SK-N-SH (cell line): Measurements from ENCODE around the gene KCNQ5. TPM values are rescaled to one million over a fixed set of nuclear protein-coding genes. Genes with fewer than 3 reads are reported as not detected.
"Not testable (repeated sequence)": the region's sequence is repeated elsewhere in the genome, so short reads cannot be mapped to it uniquely, and the experiment has no call there.

Source experiments
- CTCF ChIA-PET: fragments of 300-600, 350-600 bp; formaldehyde crosslinking; extraction: SDS; loops from one replicate; lab custom pipeline; 2021; lab: Yijun Ruan, JAX
- POLR2A ChIA-PET: fragments of 350-600 bp; sonication (Branson Sonifier 250); formaldehyde crosslinking; extraction: SDS; loops from one replicate; lab custom pipeline; 2020; ENCODE audit warnings: antibody characterized with exemption, inconsistent platforms; lab: Yijun Ruan, JAX
- DNase-seq: peaks from one replicate; pipeline ENCODE4 v3.0.0; 2012
- H2AFZ ChIP-seq: fragments of 200-600 bp; sonication (generic); 2 replicates; pipeline ENCODE4 v1.8.1; 2016; ENCODE audit warnings: antibody characterized with exemption, mild to moderate bottlenecking, low read depth
- H3F3A ChIP-seq: fragments of 200-600 bp; sonication (generic); replicated peaks from 2 replicates; pipeline ENCODE3; 2016; ENCODE audit warnings: antibody characterized with exemption, mild to moderate bottlenecking; ENCODE audit not compliant: insufficient read depth
- H3K27ac ChIP-seq, 2 experiments: fragments of 200-500 bp in 1 of 2; fragments of 200-600 bp in 1 of 2; sonication (Bioruptor generic) in 1 of 2; sonication (generic), shearing (Covaris generic) in 1 of 2; 2 replicates each; pipeline versions ENCODE4 v1.5.1 to v1.6.1; 2014 to 2016; ENCODE audit warnings: low read depth in 2 of 2, inconsistent platforms in 1 of 2, low read length in 1 of 2, mild to moderate bottlenecking in 1 of 2, mixed read lengths in 1 of 2
- H3K27me3 ChIP-seq: fragments of 200-600 bp; sonication (generic), shearing (Covaris generic); 2 replicates; pipeline ENCODE4 v1.6.1; 2016; ENCODE audit warnings: mixed run types; ENCODE audit not compliant: insufficient read depth
- H3K36me3 ChIP-seq, 2 experiments: fragments of 200-500 bp in 1 of 2; fragments of 200-600 bp in 1 of 2; sonication (Bioruptor generic) in 1 of 2; sonication (generic) in 1 of 2; replicated peaks in 1 of 2; 2 replicates each; pipeline versions ENCODE3 to v1.5.1; 2014 to 2016; ENCODE audit warnings: low read length in 1 of 2, mild to moderate bottlenecking in 1 of 2; ENCODE audit not compliant: insufficient read depth in 2 of 2, control insufficient read depth in 1 of 2
- H3K4me1 ChIP-seq, 2 experiments: fragments of 200-500 bp in 1 of 2; fragments of 200-600 bp in 1 of 2; sonication (Bioruptor generic) in 1 of 2; sonication (generic), shearing (Covaris generic) in 1 of 2; 2 replicates each; pipeline versions ENCODE4 v1.5.1 to v1.6.1; 2014 to 2016; ENCODE audit warnings: low read depth in 1 of 2, low read length in 1 of 2, mixed run types in 1 of 2; ENCODE audit not compliant: insufficient read depth in 2 of 2, control insufficient read depth in 1 of 2
- H3K4me2 ChIP-seq: fragments of 200-600 bp; sonication (generic), shearing (Covaris generic); 2 replicates; pipeline ENCODE4 v1.6.1; 2017; ENCODE audit warnings: mixed run types
- H3K4me3 ChIP-seq, 2 experiments: fragments of 200-500 bp in 1 of 2; fragments of 200-600 bp in 1 of 2; sonication (Bioruptor generic) in 1 of 2; sonication (generic), shearing (Covaris generic) in 1 of 2; 2 replicates each; pipeline versions ENCODE4 v1.5.1 to v1.8.1; 2014 to 2016; ENCODE audit warnings: low read depth in 2 of 2, inconsistent platforms in 1 of 2, low read length in 1 of 2, mild to moderate bottlenecking in 1 of 2, mixed read lengths in 1 of 2, moderate library complexity in 1 of 2
- H3K79me2 ChIP-seq: fragments of 200-600 bp; sonication (generic); 2 replicates; pipeline ENCODE4 v1.8.1; 2017; ENCODE audit warnings: mild to moderate bottlenecking; ENCODE audit not compliant: insufficient read depth
- H3K9ac ChIP-seq: fragments of 200-600 bp; sonication (generic); 2 replicates; pipeline ENCODE4 v1.6.1; 2017; ENCODE audit warnings: mixed run types
- H3K9me2 ChIP-seq: fragments of 200-600 bp; sonication (generic); 2 replicates; pipeline ENCODE4 v1.6.1; 2017; ENCODE audit warnings: mixed run types
- H3K9me3 ChIP-seq: fragments of 200-600 bp; sonication (generic); 2 replicates; pipeline ENCODE4 v1.6.1; 2017; ENCODE audit warnings: mixed run types, mild to moderate bottlenecking, moderate library complexity
- H4K20me1 ChIP-seq: fragments of 200-600 bp; sonication (generic); 2 replicates; pipeline ENCODE4 v1.6.1; 2017; ENCODE audit warnings: mild to moderate bottlenecking, mixed run types; ENCODE audit not compliant: insufficient read depth
- CHD2 ChIP-seq: fragments of 150-350 bp; IDR thresholded peaks from 2 replicates; pipeline ENCODE4 v1.6.1; 2018; ENCODE audit warnings: low read length; ENCODE audit not compliant: partially characterized antibody
- EZH2phosphoT487 ChIP-seq: fragments of 200-600 bp; sonication (generic); IDR thresholded peaks from 2 replicates; pipeline ENCODE4 v1.6.1; 2017; ENCODE audit warnings: low read depth, mixed run types, mild to moderate bottlenecking, antibody characterized with exemption, moderate library complexity, borderline replicate concordance
- FOXJ3 ChIP-seq: sonication (generic); formaldehyde crosslinking; IDR thresholded peaks from 2 replicates; pipeline ENCODE4 v1.5.1; 2020; ENCODE audit warnings: mild to moderate bottlenecking, missing genetic modification reagents
- GATA2 ChIP-seq: sonication (generic); formaldehyde crosslinking; IDR thresholded peaks from 2 replicates; pipeline ENCODE4 v1.5.0; 2020; ENCODE audit warnings: mild to moderate bottlenecking, missing genetic modification reagents
- JUND ChIP-seq: IDR thresholded peaks from 2 replicates; pipeline ENCODE4 v1.4.0; 2012
- MXI1 ChIP-seq: IDR thresholded peaks from 2 replicates; pipeline ENCODE4 v1.6.1; 2012; ENCODE audit warnings: mild to moderate bottlenecking, low read depth, low read length, improper control_type of control experiment
- NFIC ChIP-seq: IDR thresholded peaks from 2 replicates; pipeline ENCODE4 v1.4.0; 2012; ENCODE audit warnings: borderline replicate concordance
- NRF1 ChIP-seq: IDR thresholded peaks from 2 replicates; pipeline ENCODE4 v1.6.1; 2012; ENCODE audit warnings: low read depth, mild to moderate bottlenecking, low read length
- POLR2AphosphoS5 ChIP-seq: IDR thresholded peaks from 2 replicates; pipeline ENCODE4 v1.6.1; 2012; ENCODE audit warnings: low read depth, low read length
- RAD21 ChIP-seq: IDR thresholded peaks from 2 replicates; pipeline ENCODE4 v1.6.1; 2012; ENCODE audit warnings: mild to moderate bottlenecking, low read length
- RXRA ChIP-seq: IDR thresholded peaks from 2 replicates; pipeline ENCODE4 v1.4.0; 2012; ENCODE audit warnings: low read depth, mild to moderate bottlenecking, borderline replicate concordance
- SMC3 ChIP-seq: IDR thresholded peaks from 2 replicates; pipeline ENCODE4 v1.6.1; 2012; ENCODE audit warnings: low read depth, low read length, improper control_type of control experiment
- TCF12 ChIP-seq: IDR thresholded peaks from 2 replicates; pipeline ENCODE4 v1.4.0; 2012
- TEAD4 ChIP-seq: IDR thresholded peaks from 2 replicates; pipeline ENCODE4 v1.4.0; 2012; ENCODE audit warnings: mild to moderate bottlenecking, borderline replicate concordance; ENCODE audit not compliant: insufficient read depth
- WGBS: methylation state at CpG from one replicate; pipeline ENCODE4 v1.1.6; 2017; ENCODE audit warnings: low lambda C conversion rate; 5-methylcytosine and 5-hydroxymethylcytosine counted together
- polyA plus RNA-seq, 3 experiments: library from polyadenylated mRNA; depleted of rRNA; stranded (reverse); fragments of >200 nt; gene quantifications; 2 replicates each; pipeline ENCODE4 v1.2.3, GENCODE V29; 2012
- TF ChIP-seq, protein P1 (sequence below): IDR thresholded peaks from 2 replicates; pipeline ENCODE4 v1.4.0; 2012; ENCODE audit warnings: low read depth, borderline replicate concordance
- TF ChIP-seq, protein P2 (sequence below): IDR thresholded peaks from 2 replicates; pipeline ENCODE4; 2012
- TF ChIP-seq, protein P3 (sequence below): fragments of 150-350 bp; IDR thresholded peaks from 2 replicates; pipeline ENCODE4 v1.6.1; 2016; ENCODE audit warnings: mild to moderate bottlenecking, low read depth, low read length

KCNQ5 gene
- polyA plus RNA-seq, 1 of the 3 experiments (the other 2 are of a cell fraction) = 3.2 TPM

DNA sequence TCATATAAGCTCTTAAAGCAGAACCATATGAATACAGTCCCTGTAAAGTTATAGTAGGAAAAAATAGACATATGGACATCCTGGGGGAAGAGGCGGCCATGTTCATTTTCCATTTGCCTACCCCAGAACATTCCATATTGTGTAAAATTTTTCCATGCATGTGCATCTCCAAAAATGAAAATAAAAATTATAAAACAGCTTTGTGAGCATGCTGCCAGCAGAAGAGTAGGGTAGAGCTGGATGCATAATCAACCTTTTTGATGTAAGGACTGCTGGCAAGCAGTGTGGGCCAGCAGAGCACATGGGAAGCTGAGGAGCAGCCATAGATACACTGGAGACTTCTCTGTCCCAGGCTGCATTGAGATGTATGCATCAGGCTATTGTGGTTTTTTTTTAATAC lies 271.0 kb downstream of the KCNQ5 start:
- Histone ChIP-seq H3K4me3 (no peak overlapping the region), H3K79me2 (peaks cover under 1% of the 10 kb centered on the region; the same call in 1 of the 2 replicates), H2AFZ (no peak overlapping the region), H4K20me1 (no peaks in the 10 kb centered on the region), H3K4me2 (no peak overlapping the region)
- DNase-seq = no peak
- TF ChIP-seq MXI1 = no peak
- no peak for TF ChIP-seq FOXJ3 (CRISPR knock-in tag)
- TF ChIP-seq TEAD4 = no peak
- TF ChIP-seq JUND = no peak
- no peak for TF ChIP-seq EZH2phosphoT487
- TF ChIP-seq, protein P1, sequence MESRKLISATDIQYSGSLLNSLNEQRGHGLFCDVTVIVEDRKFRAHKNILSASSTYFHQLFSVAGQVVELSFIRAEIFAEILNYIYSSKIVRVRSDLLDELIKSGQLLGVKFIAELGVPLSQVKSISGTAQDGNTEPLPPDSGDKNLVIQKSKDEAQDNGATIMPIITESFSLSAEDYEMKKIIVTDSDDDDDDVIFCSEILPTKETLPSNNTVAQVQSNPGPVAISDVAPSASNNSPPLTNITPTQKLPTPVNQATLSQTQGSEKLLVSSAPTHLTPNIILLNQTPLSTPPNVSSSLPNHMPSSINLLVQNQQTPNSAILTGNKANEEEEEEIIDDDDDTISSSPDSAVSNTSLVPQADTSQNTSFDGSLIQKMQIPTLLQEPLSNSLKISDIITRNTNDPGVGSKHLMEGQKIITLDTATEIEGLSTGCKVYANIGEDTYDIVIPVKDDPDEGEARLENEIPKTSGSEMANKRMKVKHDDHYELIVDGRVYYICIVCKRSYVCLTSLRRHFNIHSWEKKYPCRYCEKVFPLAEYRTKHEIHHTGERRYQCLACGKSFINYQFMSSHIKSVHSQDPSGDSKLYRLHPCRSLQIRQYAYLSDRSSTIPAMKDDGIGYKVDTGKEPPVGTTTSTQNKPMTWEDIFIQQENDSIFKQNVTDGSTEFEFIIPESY = no peak
- no peak for TF ChIP-seq RXRA
- TF ChIP-seq SMC3 = no peak
- TF ChIP-seq POLR2AphosphoS5 = no peak
- TF ChIP-seq, all 33 proteins: peak for 0
- Histone ChIP-seq H3K9ac (no peak overlapping the region), H3F3A (peaks cover 7% of the 10 kb centered on the region), H3K27me3 (no peaks in the 10 kb centered on the region), H3K36me3 (peaks cover 0 to 4% of the 10 kb centered on the region in 2 experiments), H3K9me3 (no peaks in the 10 kb centered on the region), H3K27ac (no peak overlapping the region), H3K4me1 (no peaks in the 10 kb centered on the region), H3K9me2 (no peaks in the 10 kb centered on the region)
- POLR2A ChIA-PET = no interaction called here
- 100% methylated on average over 1 of the region's 1 CpG for WGBS
- CTCF ChIA-PET = no interaction called here

DNA sequence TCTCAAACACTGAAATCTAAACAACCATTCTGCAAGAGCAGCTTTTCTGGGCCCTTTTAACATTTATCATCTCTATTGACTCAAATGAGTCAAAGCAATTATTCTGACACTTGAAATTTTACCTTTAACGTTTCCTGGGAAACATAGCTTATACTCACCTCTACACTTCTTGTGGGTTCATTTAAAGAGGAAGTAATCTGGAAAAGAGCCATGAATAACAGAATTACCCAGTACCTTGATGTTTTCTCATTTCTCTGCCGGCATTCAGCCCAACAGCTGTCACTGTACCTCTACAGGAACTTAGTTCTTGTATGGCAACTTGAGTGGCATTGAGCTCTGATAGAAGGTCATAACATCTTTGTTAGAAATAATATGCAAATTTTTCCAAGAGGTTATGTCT lies 272.2 kb downstream of the KCNQ5 start:
- H3K9me3 ChIP-seq = no peaks in the 10 kb centered on the region; the same call in 1 of the 2 replicates
- H3F3A ChIP-seq = peaks cover 7% of the 10 kb centered on the region
- H3K36me3 ChIP-seq = peaks cover 0 to 7% of the 10 kb centered on the region in 2 experiments
- no peak overlapping the region for H3K4me3 ChIP-seq
- no peaks in the 10 kb centered on the region for H3K9me2 ChIP-seq
- no peak for TF ChIP-seq TEAD4
- no peak for TF ChIP-seq RAD21
- TF ChIP-seq, protein P2, sequence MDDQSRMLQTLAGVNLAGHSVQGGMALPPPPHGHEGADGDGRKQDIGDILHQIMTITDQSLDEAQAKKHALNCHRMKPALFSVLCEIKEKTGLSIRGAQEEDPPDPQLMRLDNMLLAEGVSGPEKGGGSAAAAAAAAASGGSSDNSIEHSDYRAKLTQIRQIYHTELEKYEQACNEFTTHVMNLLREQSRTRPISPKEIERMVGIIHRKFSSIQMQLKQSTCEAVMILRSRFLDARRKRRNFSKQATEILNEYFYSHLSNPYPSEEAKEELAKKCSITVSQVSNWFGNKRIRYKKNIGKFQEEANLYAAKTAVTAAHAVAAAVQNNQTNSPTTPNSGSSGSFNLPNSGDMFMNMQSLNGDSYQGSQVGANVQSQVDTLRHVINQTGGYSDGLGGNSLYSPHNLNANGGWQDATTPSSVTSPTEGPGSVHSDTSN = no peak
- no peak for TF ChIP-seq SMC3
- TF ChIP-seq NRF1 = no peak
- TF ChIP-seq CHD2 = no peak
- TF ChIP-seq GATA2 (CRISPR knock-in tag) = no peak
- TF ChIP-seq NFIC = no peak
- TF ChIP-seq, protein P3, sequence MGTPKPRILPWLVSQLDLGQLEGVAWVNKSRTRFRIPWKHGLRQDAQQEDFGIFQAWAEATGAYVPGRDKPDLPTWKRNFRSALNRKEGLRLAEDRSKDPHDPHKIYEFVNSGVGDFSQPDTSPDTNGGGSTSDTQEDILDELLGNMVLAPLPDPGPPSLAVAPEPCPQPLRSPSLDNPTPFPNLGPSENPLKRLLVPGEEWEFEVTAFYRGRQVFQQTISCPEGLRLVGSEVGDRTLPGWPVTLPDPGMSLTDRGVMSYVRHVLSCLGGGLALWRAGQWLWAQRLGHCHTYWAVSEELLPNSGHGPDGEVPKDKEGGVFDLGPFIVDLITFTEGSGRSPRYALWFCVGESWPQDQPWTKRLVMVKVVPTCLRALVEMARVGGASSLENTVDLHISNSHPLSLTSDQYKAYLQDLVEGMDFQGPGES = no peak
- no peak for TF ChIP-seq TCF12
- WGBS = 82% methylated on average over 2 of the region's 2 CpGs
- H4K20me1 ChIP-seq = no peaks in the 10 kb centered on the region
- no peak overlapping the region for H3K9ac ChIP-seq
- no peak overlapping the region for H3K4me2 ChIP-seq
- peaks cover 4% of the 10 kb centered on the region; the same call in 1 of the 2 replicates for H3K79me2 ChIP-seq
- H3K27me3 ChIP-seq = no peaks in the 10 kb centered on the region
- CTCF ChIA-PET = no interaction called here
- no peak for DNase-seq
- no peak overlapping the region for H2AFZ ChIP-seq
- H3K27ac ChIP-seq = no peak overlapping the region
- H3K4me1 ChIP-seq = no peaks in the 10 kb centered on the region
- POLR2A ChIA-PET = no interaction called here

DNA sequence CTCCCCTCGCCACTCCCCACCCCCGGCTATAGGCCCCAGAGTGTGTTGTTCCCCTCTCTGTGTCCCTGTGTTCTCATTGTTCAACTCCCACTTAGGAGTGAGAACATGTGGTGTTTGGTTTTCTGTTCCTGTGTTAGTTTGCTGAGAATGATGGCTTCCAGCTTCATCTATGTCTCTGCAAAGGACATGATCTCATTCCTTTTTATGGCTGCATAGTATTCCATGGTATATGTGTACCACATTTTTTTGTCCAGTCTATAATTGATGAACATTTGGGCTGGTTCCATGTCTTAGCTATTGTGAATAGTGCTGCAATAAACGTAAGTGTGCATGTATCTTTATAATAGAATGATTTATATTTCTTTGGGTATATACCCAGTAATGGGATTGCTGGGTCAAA lies 276.4 kb downstream of the KCNQ5 start:
- H3K4me2 ChIP-seq, CTCF ChIA-PET, POLR2A ChIA-PET, H3F3A ChIP-seq, H3K9me3 ChIP-seq, H3K27ac ChIP-seq, H3K27me3 ChIP-seq, DNase-seq, H3K9ac ChIP-seq, H3K4me1 ChIP-seq, H4K20me1 ChIP-seq, H3K36me3 ChIP-seq, H2AFZ ChIP-seq, H3K4me3 ChIP-seq, H3K9me2 ChIP-seq: not testable (repeated sequence)
- WGBS = 58% methylated on average over 3 of the region's 3 CpGs
- H3K79me2 ChIP-seq = peaks cover 35% of the 10 kb centered on the region
